Body of pancreas (tissue), 4 donors: ENCODE data around the gene HLF. TPM values are rescaled to one million over a fixed set of nuclear protein-coding genes. Genes with fewer than 3 reads are reported as not detected.

Experiments
- ATAC-seq: fragments of 150-250 bp; one replicate; pipeline ENCODE4 v1.9.1; 2016
- DNase-seq, 4 donors: peaks; one replicate each; pipeline ENCODE4 v3.0.0-alpha.2; 2019
- H3K27ac ChIP-seq, 4 donors: fragments of 200-600 bp; sonication (generic); 1 replicate in 3 of 4; 2 replicates in 1 of 4; pipeline versions ENCODE4 v1.5.1 to v1.6.1; 2016 to 2019; ENCODE audit warnings: mild to moderate bottlenecking in 1 of 4, mixed read lengths in 1 of 4, moderate library complexity in 1 of 4
- H3K27me3 ChIP-seq, 2 donors: fragments of 200-600 bp; sonication (generic); one replicate each; pipeline ENCODE4 v1.6.0; 2016; ENCODE audit warnings: mild to moderate bottlenecking in 1 of 2
- H3K36me3 ChIP-seq, 2 donors: fragments of 200-600 bp; sonication (generic); replicated peaks in 1 of 2; 2 replicates each; pipeline ENCODE4 v1.5.1; 2016; ENCODE audit warnings: low read depth in 2 of 2; ENCODE audit not compliant: insufficient read depth in 1 of 2
- H3K4me1 ChIP-seq: fragments of 200-600 bp; sonication (generic); one replicate; pipeline ENCODE4 v1.6.0; 2016
- H3K4me3 ChIP-seq, 2 donors: fragments of 200-600 bp; sonication (generic); 1 replicate in 1 of 2; 2 replicates in 1 of 2; pipeline ENCODE4 v1.5.1; 2016 to 2019
- H3K9me3 ChIP-seq, 3 donors: fragments of 200-600 bp; sonication (generic); 1 replicate in 2 of 3; 2 replicates in 1 of 3; pipeline ENCODE4 v1.5.1; 2016
- CTCF ChIP-seq, 7 experiments: fragments of 450-650 bp in 4 of 7; fragments of 200-600 bp in 3 of 7; sonication (generic) in 3 of 7; IDR thresholded peaks; one replicate each; pipeline ENCODE4 v1.5.1; 2016 to 2019; ENCODE audit warnings: antibody characterized with exemption in 7 of 7
- POLR2A ChIP-seq, 3 donors: fragments of 450-650 bp; IDR thresholded peaks; one replicate each; pipeline ENCODE4 v1.6.1; 2016; ENCODE audit warnings: antibody characterized with exemption in 3 of 3, mild to moderate bottlenecking in 2 of 3
- WGBS, 2 donors: methylation state at CpG; one replicate each; pipeline ENCODE4 v1.1.5; 2017; 5-methylcytosine and 5-hydroxymethylcytosine counted together
- intact Hi-C: fragments of 100-400 bp; cut with DNase I; formaldehyde crosslinking; loops from one replicate; pipeline ENCODE4 v1.15.1; 2023
- total RNA-seq, 2 donors: library from RNA; depleted of rRNA; stranded (reverse); fragments of >200 nt; gene quantifications; one replicate each; pipeline ENCODE4 v1.1.0, GENCODE V29; 2016

Gene HLF
- total RNA-seq, 2 donors from 2014 or later: 4.2 to 4.9 TPM

GRCh38 chr17:55291114-55291507, 26.4 kb downstream of the HLF start:
- no peak for TF ChIP-seq POLR2A (IDR thresholded peaks at IDR 0.05)
- no peak for TF ChIP-seq CTCF (IDR thresholded peaks at IDR 0.05)
- H3K4me3 ChIP-seq: no peak overlapping the region
- H3K9me3 ChIP-seq: no peaks in the 10 kb centered on the region
- WGBS, 2 donors: 91 to 100% methylated on average over 1 of the region's 1 CpG
- H3K27ac ChIP-seq: no peak overlapping the region
- peaks cover 22% of the 10 kb centered on the region for H3K4me1 ChIP-seq
- intact Hi-C loops: loop anchor here (10.0 kb wide), 1 partner anchor 296 kb away; no protein-coding TSS in a partner anchor
- DNase-seq: no peak
- no peaks in the 10 kb centered on the region for H3K27me3 ChIP-seq
- no peak for ATAC-seq
- H3K36me3 ChIP-seq: no peaks in the 10 kb centered on the region

- no peaks in the 10 kb centered on the region for H3K36me3 ChIP-seq
- no peak for DNase-seq
- no peak overlapping the region for H3K4me3 ChIP-seq
- no peak for ATAC-seq
- no peaks in the 10 kb centered on the region for H3K9me3 ChIP-seq
- 73 to 79% methylated on average over 5 of the region's 5 CpGs for WGBS, 2 donors
- intact Hi-C loops: loop anchor here (10.0 kb wide), 1 partner anchor 297 kb away; no protein-coding TSS in a partner anchor
- no peak for TF ChIP-seq POLR2A (IDR thresholded peaks at IDR 0.05)
- TF ChIP-seq CTCF (IDR thresholded peaks at IDR 0.05): no peak
- no peaks in the 10 kb centered on the region for H3K27me3 ChIP-seq
- H3K4me1 ChIP-seq: peaks cover 13% of the 10 kb centered on the region
- no peak overlapping the region for H3K27ac ChIP-seq
Measured at GRCh38 chr17:55292094-55292493, 27.3 kb downstream of the HLF start.

- Histone ChIP-seq H3K36me3 (no peaks in the 10 kb centered on the region), H3K4me1 (peaks cover 4% of the 10 kb centered on the region), H3K27ac (no peak overlapping the region), H3K9me3 (no peaks in the 10 kb centered on the region), H3K27me3 (no peaks in the 10 kb centered on the region), H3K4me3 (no peak overlapping the region)
- intact Hi-C loops: loop anchor here (10.0 kb wide), 1 partner anchor 299 kb away; no protein-coding TSS in a partner anchor
- WGBS, 2 donors: 70 to 75% methylated on average over 13 of the region's 13 CpGs
- ATAC-seq (no peak), DNase-seq (no peak)
- TF ChIP-seq CTCF (IDR thresholded peaks at IDR 0.05) (no peak), POLR2A (IDR thresholded peaks at IDR 0.05) (no peak)
Measured at GRCh38 chr17:55294042-55294751, 29.4 kb downstream of the HLF start.

GRCh38 chr17:55295411-55296170, 30.8 kb downstream of the HLF start:
- DNase-seq: peak; percentile 62 to 75 (median 62)
- Histone ChIP-seq H3K27ac (peak overlapping the region in 2 of 4 donors; percentile 19 to 33), H3K4me3 (no peak overlapping the region), H3K36me3 (no peaks in the 10 kb centered on the region), H3K9me3 (no peaks in the 10 kb centered on the region), H3K27me3 (no peaks in the 10 kb centered on the region), H3K4me1 (peaks cover 4% of the 10 kb centered on the region)
- TF ChIP-seq CTCF (IDR thresholded peaks at IDR 0.05) (peak; percentile 57 to 87 (median 82)), POLR2A (IDR thresholded peaks at IDR 0.05) (no peak)
- intact Hi-C loops: loop anchor here (10.0 kb wide), 1 partner anchor 301 kb away; no protein-coding TSS in a partner anchor
- peak; percentile 89 for ATAC-seq
- WGBS, 2 donors: 46 to 48% methylated on average over 10 of the region's 10 CpGs
